D341Med (cell line): ENCODE data around the gene TMEM45B.
"Not testable (repeated sequence)": the region's sequence is repeated elsewhere in the genome, so short reads cannot be mapped to it uniquely, and the experiment has no call there.

ENCODE experiments used
- DNase-seq: peaks from one replicate; pipeline ENCODE4 v3.0.0; 2012; ENCODE audit warnings: low spot score

Gene TMEM45B

GRCh38 chr11:129808241-129808640 is 7.4 kb upstream of the TMEM45B start:
- not testable (repeated sequence) for DNase-seq

- DNase-seq = no peak
Measured at GRCh38 chr11:129813231-129813791, 2.3 kb upstream of the TMEM45B start.

DNA sequence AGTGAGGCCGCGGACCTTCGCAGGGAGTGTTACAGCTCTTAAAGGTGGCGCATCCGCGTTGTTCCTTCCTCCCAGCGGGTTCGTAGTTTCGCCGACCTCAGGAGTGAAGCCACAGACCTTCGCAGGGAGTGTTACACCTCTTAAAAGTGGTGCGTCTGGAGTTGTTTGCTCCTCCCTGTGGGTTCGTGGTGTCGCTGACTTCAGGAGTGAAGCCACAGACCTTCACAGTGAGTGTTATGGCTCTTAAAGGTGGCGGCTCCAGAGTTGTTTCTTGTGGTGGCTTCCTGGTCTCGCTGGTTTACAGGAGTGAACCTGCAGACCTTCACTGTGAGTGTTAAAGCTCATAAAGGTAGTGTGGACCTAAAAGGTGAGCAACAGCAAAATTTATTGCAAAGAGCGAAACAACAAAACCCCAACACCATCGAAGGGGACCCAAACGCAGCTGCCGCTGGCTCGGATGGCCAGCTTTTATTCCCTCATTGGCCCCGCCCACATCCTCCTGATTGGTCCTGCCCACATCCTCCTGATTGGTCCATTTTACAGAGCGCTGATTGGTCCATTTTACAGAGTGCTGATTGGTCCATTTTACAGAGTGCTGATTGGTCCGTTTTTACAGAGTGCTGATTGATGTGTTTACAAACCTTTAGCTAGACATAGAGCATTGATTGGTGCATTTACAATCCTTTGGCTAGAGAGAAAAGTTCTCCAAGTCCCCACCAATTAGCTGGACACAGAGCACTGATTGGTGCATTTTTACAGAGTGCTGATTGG is 1.2 kb upstream of the TMEM45B start:
- no peak for DNase-seq

- no peak for DNase-seq
Measured at GRCh38 chr11:129817534-129818051, 1.9 kb downstream of the TMEM45B start.

GRCh38 chr11:129818236-129818635 is 2.6 kb downstream of the TMEM45B start:
- DNase-seq = not testable (repeated sequence)

DNA sequence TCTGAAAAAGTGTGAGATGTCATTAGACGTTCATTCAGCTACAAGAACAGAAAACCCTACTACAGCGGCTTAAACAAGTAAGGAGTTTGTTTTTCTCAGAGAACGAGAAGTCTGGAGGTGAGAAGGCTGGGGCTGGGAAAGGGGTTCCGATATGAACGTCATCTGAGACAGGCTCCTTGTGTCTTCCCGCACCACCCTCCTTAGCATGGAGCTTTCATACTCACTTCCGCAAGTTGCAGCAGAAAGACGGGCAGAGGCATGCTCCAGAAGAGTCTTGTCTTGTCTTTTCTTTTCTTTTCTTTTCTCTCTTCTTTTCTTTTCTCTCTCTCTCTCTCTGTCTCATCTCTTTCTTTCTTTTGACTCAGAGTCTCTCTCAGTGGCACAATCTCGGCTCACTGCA is 3.6 kb downstream of the TMEM45B start:
- no peak for DNase-seq

GRCh38 chr11:129820228-129820627 is 4.6 kb downstream of the TMEM45B start:
- DNase-seq = not testable (repeated sequence)

DNA sequence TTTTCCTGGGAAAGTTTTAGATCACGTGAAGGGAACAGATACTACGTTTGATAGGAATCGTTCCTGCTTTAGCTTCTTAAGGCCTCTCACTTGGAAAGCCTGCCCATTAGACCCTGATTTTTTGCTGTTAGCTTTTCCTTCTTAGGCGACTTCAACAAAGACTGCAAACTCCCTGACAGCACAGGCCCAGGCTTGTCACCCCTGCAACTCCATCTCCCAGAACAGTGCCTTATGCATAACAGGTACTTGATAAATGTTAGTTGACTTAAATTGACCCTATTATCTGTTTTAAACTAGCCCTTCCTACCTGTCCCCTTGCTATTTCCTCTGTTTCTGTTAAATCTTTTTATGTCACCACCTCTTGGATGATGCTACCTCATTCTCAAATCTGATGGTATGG is 7.6 kb downstream of the TMEM45B start:
- not testable (repeated sequence) for DNase-seq

GRCh38 chr11:129823799-129824198 is 8.2 kb downstream of the TMEM45B start:
- DNase-seq = not testable (repeated sequence)

DNA sequence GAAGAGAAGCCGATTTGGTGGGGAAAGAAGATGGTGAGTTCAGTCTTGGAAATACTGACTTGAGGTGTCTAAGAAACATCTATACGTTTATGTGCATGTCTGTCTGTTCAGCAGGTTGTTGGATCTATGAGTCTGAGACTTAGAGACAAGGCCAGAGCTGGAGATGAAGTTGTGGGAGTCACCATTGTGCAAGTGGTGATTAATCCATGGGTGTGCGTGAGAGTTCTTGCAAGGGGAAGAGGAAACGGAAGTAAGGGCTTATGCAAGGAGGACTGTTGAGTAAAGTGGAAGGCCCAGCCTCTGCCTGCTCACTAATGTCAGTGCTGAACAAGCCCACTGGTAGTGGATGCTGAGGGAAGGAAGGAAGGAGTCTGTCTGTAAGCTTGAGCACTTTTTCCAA is 9.7 kb downstream of the TMEM45B start:
- no peak for DNase-seq

DNA sequence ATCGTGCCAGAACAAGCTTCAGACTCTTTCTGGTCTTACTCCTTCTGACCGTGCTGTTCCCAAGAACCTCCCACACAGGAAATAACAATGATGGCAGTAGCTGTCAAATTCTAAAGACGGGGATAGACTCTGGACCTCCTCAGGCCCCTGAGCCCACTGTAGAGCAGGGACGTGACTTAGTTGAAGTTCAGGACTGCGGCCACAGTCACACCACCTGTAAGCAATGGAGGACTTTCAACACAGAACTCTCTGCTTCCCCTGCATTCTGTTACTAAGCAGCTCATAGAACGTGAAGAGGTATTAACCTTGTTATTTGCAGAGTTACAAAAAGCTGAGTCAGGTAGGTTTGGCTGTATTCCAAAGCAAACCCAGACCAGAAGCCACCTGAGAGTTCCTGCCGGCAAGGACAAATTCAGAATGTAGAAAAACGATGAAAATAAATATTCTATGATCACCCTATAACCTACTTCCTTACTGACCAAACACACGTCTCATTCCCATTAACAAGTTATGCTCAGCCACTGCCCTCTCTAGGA is 12.7 kb downstream of the TMEM45B start:
- DNase-seq = no peak

- DNase-seq = not testable (repeated sequence)
Measured at GRCh38 chr11:129829497-129829896, 13.8 kb downstream of the TMEM45B start.

DNA sequence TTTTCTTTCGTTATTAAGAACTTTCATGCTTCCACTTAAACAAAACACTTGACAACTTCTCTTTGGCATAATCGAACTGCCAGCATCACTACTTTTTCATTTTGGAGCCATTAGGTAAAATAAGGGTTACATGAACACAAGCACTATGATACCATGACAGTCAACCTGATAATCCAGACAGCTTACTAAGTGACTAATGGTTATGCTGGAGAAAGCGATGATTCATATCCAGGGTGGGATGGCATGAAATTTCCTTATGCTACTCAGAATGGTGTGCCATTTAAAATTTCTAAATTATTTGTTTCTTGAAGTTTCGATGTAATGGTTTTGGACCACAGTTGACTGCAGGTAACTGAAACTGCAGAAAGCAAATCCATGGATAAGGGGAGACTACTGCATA is 15.6 kb downstream of the TMEM45B start:
- not testable (repeated sequence) for DNase-seq

DNA sequence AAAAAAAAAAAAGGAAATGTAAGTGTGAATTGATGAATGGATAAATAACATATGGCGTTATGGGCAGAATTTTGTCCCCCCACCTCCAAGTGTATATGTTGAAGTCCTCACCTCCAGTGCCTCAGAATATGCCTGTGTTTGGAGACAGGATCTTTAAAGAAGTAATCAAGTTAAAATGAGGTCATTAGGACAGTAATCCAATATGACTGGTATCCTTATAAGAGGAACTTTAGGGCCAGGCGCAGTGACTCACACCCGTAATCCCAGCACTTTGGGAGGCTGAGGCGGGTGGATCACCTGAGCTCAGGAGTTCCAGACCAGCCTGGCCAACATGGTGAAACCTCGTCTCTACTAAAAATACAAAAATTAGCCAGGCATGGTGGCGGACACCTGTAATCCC is 17.6 kb downstream of the TMEM45B start:
- DNase-seq = not testable (repeated sequence)

DNA sequence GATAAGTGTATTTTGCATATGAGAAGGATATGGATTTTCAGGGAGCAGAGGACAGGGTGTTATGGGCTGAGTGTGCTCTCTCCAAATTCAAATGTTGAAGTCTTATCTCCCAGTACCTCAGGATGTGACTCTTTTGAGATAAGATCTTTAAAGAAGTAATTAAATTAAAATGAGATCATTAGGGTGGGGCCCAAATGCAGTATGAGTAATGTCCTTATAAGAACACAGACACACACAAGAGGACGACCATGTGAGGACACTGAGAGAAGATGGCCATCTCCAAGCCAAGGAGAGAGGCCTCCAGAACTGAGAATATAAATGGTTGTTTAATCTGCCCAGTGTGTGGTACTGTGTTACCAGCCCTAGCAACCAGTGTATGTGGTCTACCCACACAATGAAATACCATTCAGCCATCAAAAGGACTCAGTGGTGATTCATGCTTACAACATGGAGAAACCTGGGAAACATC is 20.8 kb downstream of the TMEM45B start:
- DNase-seq = not testable (repeated sequence)

DNA sequence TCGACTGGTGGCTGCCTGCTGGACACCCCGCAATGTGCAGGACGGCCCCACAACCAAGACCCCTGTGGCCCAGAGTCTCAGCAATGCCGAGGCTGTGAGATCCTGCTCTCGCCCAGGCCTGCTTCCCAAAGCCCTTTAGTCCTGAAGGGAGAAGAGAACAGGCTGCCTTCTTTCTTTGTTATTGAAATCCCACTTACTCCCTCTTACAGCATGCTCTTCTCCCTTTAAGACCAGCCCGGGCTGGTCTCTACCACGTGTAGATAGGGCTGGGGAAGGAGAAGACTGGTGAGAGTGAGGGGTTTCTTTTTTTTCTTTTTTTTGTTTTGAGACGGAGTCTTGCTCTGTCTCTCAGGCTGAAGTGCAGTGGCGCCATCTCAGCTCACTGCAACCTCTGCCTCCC is 21.3 kb downstream of the TMEM45B start:
- no peak for DNase-seq

DNA sequence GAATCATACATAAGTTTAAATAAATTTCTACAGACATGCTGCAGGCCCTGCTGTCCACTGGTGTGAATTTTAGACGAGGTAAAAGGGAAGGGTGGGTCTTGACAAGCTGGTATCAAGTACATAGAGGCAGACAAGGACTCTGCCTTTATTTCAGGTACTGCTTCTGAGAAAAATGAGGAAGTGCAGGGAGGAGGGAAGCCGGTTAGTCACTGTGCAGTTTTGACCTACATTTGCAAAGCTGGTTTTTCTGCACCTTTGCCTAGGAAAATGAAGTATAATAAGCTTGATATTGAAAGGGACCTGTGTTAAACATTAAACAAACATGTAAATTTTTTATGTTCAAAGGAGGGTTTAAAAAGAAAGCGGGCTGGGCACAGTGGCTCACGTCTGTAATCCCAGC is 24.6 kb downstream of the TMEM45B start:
- no peak for DNase-seq

DNA sequence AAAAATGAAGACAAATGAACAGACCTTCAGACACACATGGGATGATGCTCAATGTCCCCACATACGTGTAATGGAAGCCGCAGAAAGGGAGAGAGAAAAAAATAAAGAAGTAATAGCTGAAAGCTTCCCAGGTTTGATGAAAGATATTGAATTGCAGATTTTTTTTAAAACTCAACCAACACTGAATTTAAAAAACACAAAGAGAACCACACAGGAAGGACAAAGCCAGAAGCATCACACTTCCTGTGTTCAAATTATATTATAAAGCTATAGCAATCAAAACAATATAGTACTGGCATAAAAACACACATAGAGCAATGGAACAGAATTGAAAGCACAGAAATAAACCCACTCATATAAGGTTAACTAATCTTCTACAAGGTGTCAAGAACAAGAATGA is 26.5 kb downstream of the TMEM45B start:
- DNase-seq = no peak

- no peak for DNase-seq
Measured at GRCh38 chr11:129846508-129847335, 31.1 kb downstream of the TMEM45B start.

DNA sequence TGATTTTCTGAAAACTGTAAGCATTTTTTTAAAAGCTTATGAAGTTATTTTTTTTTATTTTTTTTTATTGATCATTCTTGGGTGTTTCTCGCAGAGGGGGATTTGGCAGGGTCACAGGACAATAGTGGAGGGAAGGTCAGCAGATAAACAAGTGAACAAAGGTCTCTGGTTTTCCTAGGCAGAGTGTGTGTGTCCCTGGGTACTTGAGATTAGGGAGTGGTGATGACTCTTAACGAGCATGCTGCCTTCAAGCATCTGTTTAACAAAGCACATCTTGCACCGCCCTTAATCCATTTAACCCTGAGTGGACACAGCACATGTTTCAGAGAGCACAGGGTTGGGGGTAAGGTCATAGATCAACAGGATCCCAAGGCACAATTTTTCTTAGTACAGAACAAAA is 31.7 kb downstream of the TMEM45B start:
- DNase-seq = not testable (repeated sequence)

GRCh38 chr11:129849447-129850130 is 33.9 kb downstream of the TMEM45B start:
- no peak for DNase-seq
